GM12875 (cell line): Measurements from ENCODE around the gene PSMD6.

ENCODE experiments used
- H3K4me3 ChIP-seq: one replicate; pipeline ENCODE4 v1.5.1; 2011; ENCODE audit warnings: low read depth, low read length, control low read depth
- CTCF ChIP-seq: IDR thresholded peaks from 2 replicates; pipeline ENCODE4 v1.5.1; 2011; ENCODE audit warnings: low read depth, mild to moderate bottlenecking, control low read depth, inconsistent platforms, low read length, moderate library complexity, borderline replicate concordance; ENCODE audit not compliant: insufficient read depth

PSMD6 gene

DNA sequence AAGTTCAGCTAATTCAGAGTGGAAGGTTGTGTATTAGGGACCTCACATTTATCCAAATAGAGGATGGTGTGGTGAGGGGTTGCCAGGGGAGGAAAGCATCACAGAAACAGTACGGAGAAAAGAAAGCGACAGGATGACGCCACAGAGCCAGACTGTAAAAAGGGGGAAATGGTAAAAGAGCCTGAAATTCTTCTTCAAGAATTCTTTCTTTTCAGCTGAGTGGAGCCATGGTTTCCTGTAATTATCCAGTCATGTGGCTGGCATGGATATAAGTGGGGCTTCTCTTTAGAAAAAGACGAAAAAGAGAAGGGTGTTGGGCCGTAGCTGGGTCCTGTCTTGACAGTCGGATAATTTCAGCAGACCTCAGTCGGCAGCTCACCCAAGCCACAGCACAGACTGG is 24.5 kb upstream of the PSMD6 start:
- no peak for TF ChIP-seq CTCF
- H3K4me3 ChIP-seq = no peak overlapping the region

DNA sequence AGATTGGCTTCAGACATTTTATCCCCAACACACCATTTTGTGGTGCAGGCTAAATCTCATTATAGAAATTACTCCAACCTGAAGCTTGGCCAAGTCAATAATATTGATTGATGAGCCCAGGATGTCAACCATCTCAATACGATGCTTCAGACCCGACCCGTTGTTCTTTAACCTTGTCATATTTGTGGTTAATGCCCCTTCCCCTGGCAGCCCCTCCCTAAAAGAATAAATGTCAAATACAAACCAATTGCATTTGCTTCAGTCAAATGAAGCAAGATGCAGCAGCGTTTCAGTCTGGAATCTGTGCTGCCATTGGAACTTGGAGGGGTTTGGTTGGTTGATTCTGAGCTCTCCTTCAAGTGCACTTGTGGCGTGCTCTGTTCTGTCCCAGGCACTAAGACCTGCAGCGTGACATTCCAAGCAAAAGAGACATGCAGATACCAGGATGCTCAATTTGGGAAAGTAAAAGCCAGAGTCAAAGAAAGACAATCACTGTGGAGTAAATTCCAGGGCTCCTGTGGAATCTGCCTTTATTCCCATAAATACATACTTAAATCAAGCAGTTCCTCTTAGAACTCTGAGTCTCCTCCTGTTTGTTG is 23.8 kb upstream of the PSMD6 start:
- no peak overlapping the region for H3K4me3 ChIP-seq
- no peak for TF ChIP-seq CTCF

DNA sequence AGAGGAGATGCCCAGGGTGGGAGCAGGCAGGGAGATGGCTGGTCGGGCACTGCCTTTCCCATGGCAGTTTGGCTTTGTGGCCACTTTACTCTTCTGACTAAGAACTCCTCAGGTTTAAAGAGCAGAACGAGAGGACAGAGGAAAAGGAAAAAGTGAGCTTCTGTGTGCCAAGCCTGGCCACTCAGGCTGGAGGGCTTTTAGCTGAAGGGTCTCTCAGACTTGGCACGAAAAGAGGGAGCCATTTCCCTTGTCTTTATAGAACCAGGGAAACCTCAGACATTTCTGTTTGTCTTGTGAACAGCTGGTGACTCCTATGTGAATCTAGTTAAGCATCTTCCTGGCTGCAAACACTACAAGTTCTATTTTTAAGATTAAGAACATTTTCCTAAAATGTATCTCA is 23.3 kb upstream of the PSMD6 start:
- no peak overlapping the region for H3K4me3 ChIP-seq
- TF ChIP-seq CTCF = no peak

GRCh38 chr3:64042952-64043351 is 19.7 kb upstream of the PSMD6 start:
- no peak for TF ChIP-seq CTCF
- no peak overlapping the region for H3K4me3 ChIP-seq

GRCh38 chr3:64039981-64040733 is 16.9 kb upstream of the PSMD6 start:
- TF ChIP-seq CTCF = no peak
- no peak overlapping the region for H3K4me3 ChIP-seq

DNA sequence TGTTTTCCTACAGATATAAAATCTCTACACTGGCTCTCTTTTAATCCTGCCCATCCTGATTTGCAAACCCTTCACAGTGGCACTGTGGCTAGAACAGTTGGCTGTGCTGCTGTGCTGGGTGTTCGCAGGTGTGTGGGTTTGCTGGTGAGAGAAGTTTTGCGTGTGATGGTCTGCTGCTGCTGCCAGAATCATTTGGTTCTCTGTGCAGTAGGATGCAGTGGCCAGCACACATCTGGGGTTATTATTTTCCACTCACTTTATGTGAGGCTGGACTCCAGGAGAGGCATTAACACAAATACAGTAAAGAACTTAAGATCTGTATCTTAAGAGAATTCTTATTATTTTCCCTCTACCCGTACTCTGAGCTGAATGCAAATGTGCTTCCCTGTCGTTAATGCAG is 16.0 kb upstream of the PSMD6 start:
- no peak overlapping the region for H3K4me3 ChIP-seq
- no peak for TF ChIP-seq CTCF

- H3K4me3 ChIP-seq = no peak overlapping the region
- no peak for TF ChIP-seq CTCF
These were observed 15.0 kb upstream of the PSMD6 start for GRCh38 chr3:64038253-64038767.
